ENCODE results near the gene DYNC2LI1.

GRCh38 chr2:43791035-43791765, 17.4 kb downstream of the DYNC2LI1 start:
- TF ChIP-seq POLR2AphosphoS5 (IDR thresholded peaks at IDR 0.05; ENCODE audit: low read depth, low read length) = no peak
- TF ChIP-seq POLR2A (IDR thresholded peaks at IDR 0.05; ENCODE audit: low read depth, low read length) = no peak
- no peak for TF ChIP-seq TAF1 (IDR thresholded peaks at IDR 0.05; ENCODE audit: low read depth, low read length)
- no peak for TF ChIP-seq SPI1 (IDR thresholded peaks at IDR 0.05; ENCODE audit: low read depth, low read length)
- no peak for TF ChIP-seq POU2F2 (IDR thresholded peaks at IDR 0.05; ENCODE audit: low read depth, low read length)
- TF ChIP-seq PAX5 (IDR thresholded peaks at IDR 0.05; ENCODE audit: insufficient read depth, low read length, severe bottlenecking) = no peak

All from GM12891 (cell line).